PC-3 (cell line): ENCODE measurements around the gene TMEM126A. TPM values are rescaled to one million over a fixed set of nuclear protein-coding genes. Genes with fewer than 3 reads are reported as not detected.

Source experiments
- ATAC-seq: fragments of 200-7000 bp; cut with Tn5 transposase; 2 replicates; pipeline ENCODE4 v1.9.1; 2020; ENCODE audit warnings: mild to moderate bottlenecking, moderate library complexity
- BruUV-seq: library from RNA; stranded (reverse); fragments of 400-500 nt; replicated peaks from 2 replicates; lab custom pipeline; 2021; lab: Mats Ljungman, UMichigan
- CTCF ChIA-PET: fragments of 300-600 bp; sonication (Branson Sonifier 250); formaldehyde crosslinking; loops from one replicate; lab custom pipeline; 2022; ENCODE audit warnings: antibody characterized with exemption; lab: Charles Lee
- POLR2A ChIA-PET: fragments of 300-600 bp; sonication (Branson Sonifier 250); formaldehyde crosslinking; loops from one replicate; lab custom pipeline; 2022; ENCODE audit warnings: antibody characterized with exemption; ENCODE audit not compliant: unreplicated experiment; lab: Charles Lee
- DNase-seq: peaks from one replicate; pipeline ENCODE4 v3.0.0-alpha.2; 2015
- H2AFZ ChIP-seq: fragments of 300-600 bp; sonication (generic); 2 replicates; pipeline ENCODE4 v1.6.0; 2016; ENCODE audit warnings: antibody characterized with exemption, low read length
- H3F3A ChIP-seq: fragments of 300-600 bp; sonication (generic); one replicate; pipeline ENCODE4 v1.6.0; 2017; ENCODE audit warnings: antibody characterized with exemption, low read length, control low read depth, mild to moderate bottlenecking; ENCODE audit not compliant: unreplicated experiment
- H3K27ac ChIP-seq: fragments of 300-600 bp; sonication (generic); 2 replicates; pipeline ENCODE4 v1.5.1; 2016; ENCODE audit warnings: mild to moderate bottlenecking, low read length
- H3K27me3 ChIP-seq: fragments of 300-600 bp; sonication (generic); 2 replicates; pipeline ENCODE4 v1.6.1; 2016; ENCODE audit warnings: low read length, mixed read lengths
- H3K36me3 ChIP-seq: fragments of 300-600 bp; sonication (generic); 2 replicates; pipeline ENCODE4 v1.6.1; 2016; ENCODE audit warnings: low read depth, mixed run types, low read length, mixed read lengths
- H3K4me1 ChIP-seq: fragments of 300-600 bp; sonication (generic); 2 replicates; pipeline ENCODE4 v1.5.1; 2016; ENCODE audit warnings: low read length; ENCODE audit not compliant: insufficient read depth
- H3K4me2 ChIP-seq: fragments of 300-600 bp; sonication (generic); 2 replicates; pipeline ENCODE4 v1.6.0; 2016; ENCODE audit warnings: low read length
- H3K4me3 ChIP-seq: fragments of 300-600 bp; sonication (generic); 2 replicates; pipeline ENCODE4 v1.5.1; 2016; ENCODE audit warnings: mild to moderate bottlenecking, low read length, mixed read lengths
- H3K79me2 ChIP-seq: fragments of 300-600 bp; sonication (generic); 2 replicates; pipeline ENCODE4 v1.6.1; 2017; ENCODE audit warnings: low read length, mixed read lengths
- H3K9ac ChIP-seq: fragments of 300-600 bp; sonication (generic); 2 replicates; pipeline ENCODE4 v1.6.0; 2016; ENCODE audit warnings: mild to moderate bottlenecking, low read length
- H3K9me2 ChIP-seq: fragments of 300-600 bp; sonication (generic); replicated peaks from 2 replicates; pipeline ENCODE4 v1.6.1; 2016; ENCODE audit warnings: mixed run types, low read length, mixed read lengths
- H3K9me3 ChIP-seq: fragments of 300-600 bp; sonication (generic); 2 replicates; pipeline ENCODE4 v1.6.1; 2016; ENCODE audit warnings: low read length, mixed read lengths
- H4K20me1 ChIP-seq: fragments of 300-600 bp; sonication (generic); 2 replicates; pipeline ENCODE4 v1.6.1; 2016; ENCODE audit warnings: low read length, mixed read lengths
- CTCF ChIP-seq: fragments of 300-600 bp; sonication (generic); conservative IDR thresholded peaks from 2 replicates; pipeline ENCODE4 v1.5.1; 2017; ENCODE audit warnings: antibody characterized with exemption, low read depth, mild to moderate bottlenecking, low read length
- EZH2 ChIP-seq: fragments of 300-600 bp; sonication (generic); IDR thresholded peaks from one replicate; pipeline ENCODE4 v1.6.1; 2017; ENCODE audit warnings: antibody characterized with exemption, mild to moderate bottlenecking, low read length; ENCODE audit not compliant: unreplicated experiment
- EZH2phosphoT487 ChIP-seq: fragments of 300-600 bp; sonication (generic); IDR thresholded peaks from 2 replicates; pipeline ENCODE4 v1.6.1; 2018; ENCODE audit warnings: mild to moderate bottlenecking, antibody characterized with exemption, low read length, borderline replicate concordance
- intact Hi-C: fragments of 100-400 bp; cut with micrococcal nuclease; formaldehyde crosslinking; loops from 2 replicates; pipeline ENCODE4 v1.9.0; 2023
- total RNA-seq: library from RNA; depleted of rRNA; stranded (reverse); fragments of >200 nt; gene quantifications from 2 replicates; pipeline ENCODE4 v1.2.3, GENCODE V29; 2014

Gene TMEM126A
- total RNA-seq, 1 experiment from 2014 or later: 37.8 TPM

- ChIA-PET CTCF (interaction anchor here (0.6 to 0.7 kb wide), 2 partner anchors 62 to 115 kb away, joined by 3 to 4 read pairs; no protein-coding TSS in a partner anchor), POLR2A (interaction anchor here (0.7 kb wide), 1 partner anchor 99 kb away, joined by 6 read pairs; no protein-coding TSS in a partner anchor)
- Histone ChIP-seq H3K79me2 (no peaks in the 10 kb centered on the region), H3K27me3 (no peaks in the 10 kb centered on the region), H3K9ac (no peak overlapping the region), H3K9me2 (no peaks in the 10 kb centered on the region), H3K4me2 (no peak overlapping the region), H3K9me3 (no peaks in the 10 kb centered on the region), H3K27ac (no peak overlapping the region), H4K20me1 (no peaks in the 10 kb centered on the region), H2AFZ (no peak overlapping the region), H3K36me3 (peaks cover 16% of the 10 kb centered on the region), H3F3A (no peaks in the 10 kb centered on the region), H3K4me3 (no peak overlapping the region), H3K4me1 (peaks cover 24% of the 10 kb centered on the region)
- DNase-seq (no peak), ATAC-seq (no peak)
- TF ChIP-seq EZH2phosphoT487 (no peak), CTCF (no peak), EZH2 (no peak)
- no TSS peak for BruUV-seq
- intact Hi-C loops: no loop called here
These were observed 52.4 kb downstream of the TMEM126A start for GRCh38 chr11:85699957-85700741.

GRCh38 chr11:85704967-85705366, 57.2 kb downstream of the TMEM126A start:
- Histone ChIP-seq H2AFZ (no peak overlapping the region), H3K27ac (no peak overlapping the region), H3K79me2 (no peaks in the 10 kb centered on the region), H3F3A (no peaks in the 10 kb centered on the region), H3K4me3 (no peak overlapping the region), H3K9me2 (no peaks in the 10 kb centered on the region), H3K4me1 (no peaks in the 10 kb centered on the region; the same call in 1 of the 2 replicates), H3K9ac (no peak overlapping the region), H3K27me3 (no peaks in the 10 kb centered on the region), H3K9me3 (no peaks in the 10 kb centered on the region), H4K20me1 (no peaks in the 10 kb centered on the region), H3K36me3 (peaks cover 4% of the 10 kb centered on the region), H3K4me2 (no peak overlapping the region)
- ChIA-PET CTCF (no interaction called here), POLR2A (no interaction called here)
- intact Hi-C loops: no loop called here
- DNase-seq (no peak), ATAC-seq (no peak)
- TF ChIP-seq CTCF (no peak), EZH2 (no peak), EZH2phosphoT487 (no peak)
- BruUV-seq: no TSS peak

GRCh38 chr11:85705800-85706199, 58.0 kb downstream of the TMEM126A start:
- Histone ChIP-seq H3K4me2 (no peak overlapping the region), H3K36me3 (peaks cover 4% of the 10 kb centered on the region), H3K9ac (no peak overlapping the region), H3K79me2 (no peaks in the 10 kb centered on the region), H2AFZ (no peak overlapping the region), H4K20me1 (no peaks in the 10 kb centered on the region), H3K4me1 (no peaks in the 10 kb centered on the region; the same call in 1 of the 2 replicates), H3F3A (no peaks in the 10 kb centered on the region), H3K27me3 (no peaks in the 10 kb centered on the region), H3K9me2 (no peaks in the 10 kb centered on the region), H3K4me3 (no peak overlapping the region), H3K9me3 (no peaks in the 10 kb centered on the region), H3K27ac (no peak overlapping the region)
- ATAC-seq: peak; percentile 38
- no peak for DNase-seq
- no TSS peak for BruUV-seq
- CTCF ChIA-PET: no interaction called here
- intact Hi-C loops: no loop called here
- TF ChIP-seq CTCF: no peak
- TF ChIP-seq EZH2: no peak
- no peak for TF ChIP-seq EZH2phosphoT487
- POLR2A ChIA-PET: no interaction called here
